ENCODE data around the gene MGLL.

MGLL gene

GRCh38 chr3:127746400-127747057 lies 75.8 kb downstream of the MGLL start:
- H3K4me1 ChIP-seq (ENCODE audit: low read length), result peaks cover 19% of the 10 kb centered on the region
- H3K9me2 ChIP-seq (replicated peaks; ENCODE audit: insufficient read depth, low read length), result no peaks in the 10 kb centered on the region
- H2AFZ ChIP-seq (ENCODE audit: low read length), result no peak overlapping the region
- peaks cover 21% of the 10 kb centered on the region for H3F3A ChIP-seq (ENCODE audit: insufficient read depth, low read length)
- no peaks in the 10 kb centered on the region for H3K36me3 ChIP-seq (replicated peaks; ENCODE audit: insufficient read depth, low read length)
- DNase-seq, result no peak
- H3K27me3 ChIP-seq (replicated peaks; ENCODE audit: insufficient read depth, low read length), result no peaks in the 10 kb centered on the region
- H3K4me3 ChIP-seq (ENCODE audit: low read length), result no peak overlapping the region
- TF ChIP-seq EZH2 (optimal IDR thresholded peaks at IDR 0.05; ENCODE audit: low read depth, low read length), result no peak
- no peak for TF ChIP-seq EZH2phosphoT487 (IDR thresholded peaks at IDR 0.05; ENCODE audit: low read length)
- peak; percentile 3; the same call in 1 of the 2 replicates for TF ChIP-seq CTCF (IDR thresholded peaks at IDR 0.05; ENCODE audit: low read length)
- H3K9me3 ChIP-seq (replicated peaks; ENCODE audit: insufficient read depth, low read length), result no peaks in the 10 kb centered on the region
- H3K27ac ChIP-seq (ENCODE audit: low read length), result no peak overlapping the region
- H4K20me1 ChIP-seq (ENCODE audit: insufficient read depth, low read length), result no peaks in the 10 kb centered on the region
- no peak overlapping the region for H3K9ac ChIP-seq (ENCODE audit: low read length)
- H3K4me2 ChIP-seq (ENCODE audit: low read depth, low read length), result no peak overlapping the region
- no peaks in the 10 kb centered on the region for H3K79me2 ChIP-seq (ENCODE audit: low read length)

- no peak overlapping the region for H2AFZ ChIP-seq (ENCODE audit: low read length)
- H3K27me3 ChIP-seq (replicated peaks; ENCODE audit: insufficient read depth, low read length), result no peaks in the 10 kb centered on the region
- no peaks in the 10 kb centered on the region for H3K9me2 ChIP-seq (replicated peaks; ENCODE audit: insufficient read depth, low read length)
- H3K4me1 ChIP-seq (ENCODE audit: low read length), result peaks cover 12% of the 10 kb centered on the region
- TF ChIP-seq EZH2phosphoT487 (IDR thresholded peaks at IDR 0.05; ENCODE audit: low read length) (no peak), CTCF (IDR thresholded peaks at IDR 0.05; ENCODE audit: low read length) (no peak), EZH2 (optimal IDR thresholded peaks at IDR 0.05; ENCODE audit: low read depth, low read length) (no peak)
- DNase-seq, result no peak
- no peaks in the 10 kb centered on the region for H3K79me2 ChIP-seq (ENCODE audit: low read length)
- H3K9ac ChIP-seq (ENCODE audit: low read length), result no peak overlapping the region
- H3F3A ChIP-seq (ENCODE audit: insufficient read depth, low read length), result peaks cover 14% of the 10 kb centered on the region
- H3K27ac ChIP-seq (ENCODE audit: low read length), result no peak overlapping the region
- no peaks in the 10 kb centered on the region for H3K9me3 ChIP-seq (replicated peaks; ENCODE audit: insufficient read depth, low read length)
- H4K20me1 ChIP-seq (ENCODE audit: insufficient read depth, low read length), result no peaks in the 10 kb centered on the region
- H3K4me3 ChIP-seq (ENCODE audit: low read length), result no peak overlapping the region
- no peaks in the 10 kb centered on the region for H3K36me3 ChIP-seq (replicated peaks; ENCODE audit: insufficient read depth, low read length)
- H3K4me2 ChIP-seq (ENCODE audit: low read depth, low read length), result no peak overlapping the region
Measured at GRCh38 chr3:127745656-127746399, 76.5 kb downstream of the MGLL start.

- Histone ChIP-seq H3K27ac (ENCODE audit: low read length) (no peak overlapping the region), H3K4me2 (ENCODE audit: low read depth, low read length) (no peak overlapping the region), H3F3A (ENCODE audit: insufficient read depth, low read length) (peaks cover 5% of the 10 kb centered on the region; the same call in 1 of the 2 replicates), H4K20me1 (ENCODE audit: insufficient read depth, low read length) (no peaks in the 10 kb centered on the region), H3K9ac (ENCODE audit: low read length) (no peak overlapping the region), H3K4me1 (ENCODE audit: low read length) (peaks cover 5% of the 10 kb centered on the region), H3K79me2 (ENCODE audit: low read length) (no peaks in the 10 kb centered on the region), H3K9me3 (replicated peaks; ENCODE audit: insufficient read depth, low read length) (no peaks in the 10 kb centered on the region), H3K4me3 (ENCODE audit: low read length) (no peak overlapping the region), H3K36me3 (replicated peaks; ENCODE audit: insufficient read depth, low read length) (no peaks in the 10 kb centered on the region), H2AFZ (ENCODE audit: low read length) (no peak overlapping the region), H3K27me3 (replicated peaks; ENCODE audit: insufficient read depth, low read length) (no peaks in the 10 kb centered on the region), H3K9me2 (replicated peaks; ENCODE audit: insufficient read depth, low read length) (no peaks in the 10 kb centered on the region)
- DNase-seq, result no peak
- TF ChIP-seq EZH2phosphoT487 (IDR thresholded peaks at IDR 0.05; ENCODE audit: low read length), result no peak
- TF ChIP-seq CTCF (IDR thresholded peaks at IDR 0.05; ENCODE audit: low read length), result no peak
- TF ChIP-seq EZH2 (optimal IDR thresholded peaks at IDR 0.05; ENCODE audit: low read depth, low read length), result no peak
Measured at GRCh38 chr3:127744875-127745274, 77.4 kb downstream of the MGLL start.

Measured in MM.1S (cell line).